ENCODE data around the gene GATB.

The GATB gene

GRCh38 chr4:151657896-151658295 lies 102.9 kb downstream of the GATB start:
- no peak for DNase-seq (ENCODE audit: low read depth in 4 of 4, low spot score in 1 of 4)

- DNase-seq (ENCODE audit: low read depth in 4 of 4, low spot score in 1 of 4) = no peak
Measured at GRCh38 chr4:151656058-151656457, 104.7 kb downstream of the GATB start.

GRCh38 chr4:151653548-151653918 lies 107.3 kb downstream of the GATB start:
- DNase-seq (ENCODE audit: low read depth in 4 of 4, low spot score in 1 of 4) = no peak

- no peak for DNase-seq (ENCODE audit: low read depth in 4 of 4, low spot score in 1 of 4)
Measured at GRCh38 chr4:151652841-151653547, 107.8 kb downstream of the GATB start.

GRCh38 chr4:151651496-151651895 lies 109.3 kb downstream of the GATB start:
- no peak for DNase-seq (ENCODE audit: low read depth in 4 of 4, low spot score in 1 of 4)

GRCh38 chr4:151649479-151649878 lies 111.3 kb downstream of the GATB start:
- no peak for DNase-seq (ENCODE audit: low read depth in 4 of 4, low spot score in 1 of 4)

GRCh38 chr4:151646322-151646721 lies 114.5 kb downstream of the GATB start:
- no peak for DNase-seq (ENCODE audit: low read depth in 4 of 4, low spot score in 1 of 4)

- DNase-seq (ENCODE audit: low read depth in 4 of 4, low spot score in 1 of 4) = no peak
Measured at GRCh38 chr4:151644622-151645021, 116.2 kb downstream of the GATB start.

GRCh38 chr4:151643564-151643963 lies 117.2 kb downstream of the GATB start:
- DNase-seq (ENCODE audit: low read depth in 4 of 4, low spot score in 1 of 4) = no peak

GRCh38 chr4:151641983-151642382 lies 118.8 kb downstream of the GATB start:
- DNase-seq (ENCODE audit: low read depth in 4 of 4, low spot score in 1 of 4) = no peak

GRCh38 chr4:151641167-151641566 lies 119.6 kb downstream of the GATB start:
- DNase-seq (ENCODE audit: low read depth in 4 of 4, low spot score in 1 of 4) = no peak

- DNase-seq (ENCODE audit: low read depth in 4 of 4, low spot score in 1 of 4) = no peak
Measured at GRCh38 chr4:151640381-151640780, 120.4 kb downstream of the GATB start.

GRCh38 chr4:151638295-151638858 lies 122.4 kb downstream of the GATB start:
- DNase-seq (ENCODE audit: low read depth in 4 of 4, low spot score in 1 of 4) = no peak

- no peak for DNase-seq (ENCODE audit: low read depth in 4 of 4, low spot score in 1 of 4)
Measured at GRCh38 chr4:151631349-151631748, 129.5 kb downstream of the GATB start.

- DNase-seq (ENCODE audit: low read depth in 4 of 4, low spot score in 1 of 4) = no peak
Measured at GRCh38 chr4:151629097-151629783, 131.6 kb downstream of the GATB start.

GRCh38 chr4:151628001-151628608 lies 132.7 kb downstream of the GATB start:
- no peak for DNase-seq (ENCODE audit: low read depth in 4 of 4, low spot score in 1 of 4)

GRCh38 chr4:151627491-151627890 lies 133.3 kb downstream of the GATB start:
- DNase-seq (ENCODE audit: low read depth in 4 of 4, low spot score in 1 of 4) = no peak

GRCh38 chr4:151626751-151627150 lies 134.1 kb downstream of the GATB start:
- no peak for DNase-seq (ENCODE audit: low read depth in 4 of 4, low spot score in 1 of 4)

GRCh38 chr4:151626228-151626627 lies 134.6 kb downstream of the GATB start:
- DNase-seq (ENCODE audit: low read depth in 4 of 4, low spot score in 1 of 4) = no peak

GRCh38 chr4:151624626-151625565 lies 135.9 kb downstream of the GATB start:
- DNase-seq (ENCODE audit: low read depth in 4 of 4, low spot score in 1 of 4) = no peak
